GM10266 (cell line): ENCODE results near the gene LASP1.
A peak's percentile ranks its signal among the peaks of the same experiment; 100 is the strongest.

Experiments used
- DNase-seq: peaks from one replicate; pipeline ENCODE4 v3.0.0; 2012; ENCODE audit errors: extremely low spot score
- CTCF ChIP-seq: IDR thresholded peaks from 2 replicates; pipeline ENCODE4 v1.5.1; 2012; ENCODE audit warnings: mild to moderate bottlenecking, low read depth; ENCODE audit not compliant: control insufficient read depth, insufficient read depth; ENCODE audit errors: missing control alignments

The LASP1 gene

GRCh38 chr17:38877130-38877851, 7.4 kb downstream of the LASP1 start:
- TF ChIP-seq CTCF: no peak
- DNase-seq: no peak

GRCh38 chr17:38879878-38880665, 10.2 kb downstream of the LASP1 start:
- no peak for TF ChIP-seq CTCF
- DNase-seq: no peak

- no peak for TF ChIP-seq CTCF
- peak; percentile 40 for DNase-seq
Observed at GRCh38 chr17:38881600-38882191, 11.8 kb downstream of the LASP1 start.

GRCh38 chr17:38882870-38883269, 13.0 kb downstream of the LASP1 start:
- no peak for DNase-seq
- TF ChIP-seq CTCF: no peak

GRCh38 chr17:38883592-38884526, 14.0 kb downstream of the LASP1 start:
- DNase-seq: no peak
- TF ChIP-seq CTCF: no peak

- no peak for DNase-seq
- TF ChIP-seq CTCF: no peak
Observed at GRCh38 chr17:38885044-38885727, 15.3 kb downstream of the LASP1 start.
